Fibroblast of peridontal ligament (primary cell): ENCODE measurements around the gene CHST7.

Source experiments
- DNase-seq: peaks from one replicate; pipeline ENCODE4 v3.0.0-alpha.2; 2010; ENCODE audit errors: extremely low read depth

Gene CHST7

DNA sequence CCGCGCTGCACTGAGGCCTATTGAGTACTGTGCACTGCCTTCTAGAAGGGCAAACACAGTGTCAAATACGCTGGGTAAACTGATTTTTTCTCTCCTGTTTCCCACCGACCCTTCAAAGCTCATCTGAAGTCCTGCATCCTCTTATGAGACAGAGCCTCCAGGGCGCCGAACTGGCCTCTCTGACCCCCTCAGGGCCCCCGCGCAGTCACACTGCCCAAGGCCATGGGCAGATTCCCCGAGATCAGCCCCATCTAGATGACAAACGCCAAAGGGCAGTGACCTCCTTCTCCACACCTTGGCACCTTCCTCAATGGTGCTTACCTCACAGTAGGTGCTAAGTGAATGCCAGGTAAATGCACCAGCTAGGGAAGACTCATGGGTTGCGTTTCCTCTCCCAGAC is 34.4 kb downstream of the CHST7 start:
- no peak for DNase-seq

DNA sequence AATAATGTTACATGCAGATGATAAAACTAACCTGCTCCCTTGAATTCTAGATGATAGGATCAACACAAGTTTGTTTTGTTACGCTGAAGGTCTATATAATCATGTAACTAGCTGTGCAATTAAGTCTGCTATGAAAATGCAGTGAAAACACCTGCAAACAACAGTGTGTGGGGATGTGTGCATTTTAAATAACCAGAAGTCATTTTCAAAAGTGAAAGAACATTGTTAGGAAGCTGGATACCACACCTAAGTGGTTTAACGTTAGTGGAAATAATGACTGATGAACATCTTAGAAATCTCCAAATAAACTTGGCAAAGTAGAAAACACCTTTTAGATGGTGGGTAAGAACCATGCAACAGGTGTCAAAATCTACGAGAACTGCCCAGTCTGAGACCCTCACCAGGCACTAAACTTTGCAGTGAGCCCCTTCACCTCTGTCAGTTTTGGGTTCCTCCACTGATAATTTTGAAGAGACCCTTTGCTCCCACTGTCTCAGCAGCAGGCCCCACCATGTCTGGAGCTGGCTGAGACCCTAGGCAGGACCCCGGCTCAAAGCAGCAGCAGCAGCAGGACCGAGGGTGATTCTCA is 36.6 kb downstream of the CHST7 start:
- DNase-seq, result no peak

- DNase-seq, result no peak
Measured at GRCh38 chrX:46611658-46612362, 38.2 kb downstream of the CHST7 start.

- no peak for DNase-seq
Measured at GRCh38 chrX:46617906-46618305, 44.3 kb downstream of the CHST7 start.

GRCh38 chrX:46618947-46619346 is 45.4 kb downstream of the CHST7 start:
- no peak for DNase-seq

DNA sequence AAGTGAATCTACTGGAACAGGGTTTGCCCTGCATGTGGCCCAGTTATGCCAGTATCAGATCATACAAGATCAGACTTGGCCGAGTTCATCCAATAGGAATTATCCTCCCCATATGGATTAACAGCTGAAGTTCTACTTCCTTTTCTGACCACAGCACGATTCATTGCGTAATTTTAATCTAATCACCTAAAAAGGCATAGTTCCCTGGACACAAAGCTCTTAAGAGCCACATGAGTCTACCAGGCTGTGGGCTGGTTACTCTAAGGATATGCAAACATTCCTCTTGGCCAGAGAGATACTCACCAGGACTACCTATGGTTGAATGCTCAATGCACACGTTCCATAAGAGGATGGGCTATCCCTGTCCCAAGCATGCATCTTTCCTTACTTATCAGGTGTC is 46.9 kb downstream of the CHST7 start:
- DNase-seq, result no peak

GRCh38 chrX:46621572-46621971 is 48.0 kb downstream of the CHST7 start:
- DNase-seq, result no peak

DNA sequence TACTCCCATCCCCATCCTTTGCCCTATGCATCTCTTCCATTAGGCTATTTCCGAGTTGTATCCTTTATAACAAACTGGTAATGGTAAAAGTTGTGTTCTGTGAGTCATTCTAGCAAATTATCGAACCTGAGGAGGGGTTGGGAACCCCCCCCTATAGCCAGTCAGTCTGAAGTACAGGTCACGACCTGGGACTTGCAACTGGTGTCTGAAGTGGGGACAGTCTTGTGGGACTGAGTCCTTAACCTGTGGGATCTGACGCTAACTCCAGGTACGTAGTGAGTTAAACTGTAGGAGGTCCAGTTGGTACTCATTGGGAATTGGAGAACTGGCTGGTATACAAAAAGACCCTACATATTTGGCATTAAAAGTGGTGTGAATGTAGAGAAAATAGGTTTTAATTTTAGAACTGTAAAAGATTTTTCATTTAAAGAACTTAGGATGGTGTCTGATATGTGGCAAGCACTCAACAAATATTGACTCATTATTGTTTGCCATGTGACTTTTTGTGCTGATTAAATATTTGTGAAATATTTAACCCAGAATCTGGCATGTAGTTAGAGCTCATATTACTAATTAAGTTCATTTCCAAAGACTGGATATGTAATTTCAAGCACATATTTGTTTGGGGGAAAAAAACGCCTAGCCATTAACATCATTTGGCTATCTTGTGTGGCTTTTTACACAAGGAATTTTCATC is 50.7 kb downstream of the CHST7 start:
- no peak for DNase-seq

GRCh38 chrX:46626566-46626965 is 53.0 kb downstream of the CHST7 start:
- DNase-seq, result no peak

DNA sequence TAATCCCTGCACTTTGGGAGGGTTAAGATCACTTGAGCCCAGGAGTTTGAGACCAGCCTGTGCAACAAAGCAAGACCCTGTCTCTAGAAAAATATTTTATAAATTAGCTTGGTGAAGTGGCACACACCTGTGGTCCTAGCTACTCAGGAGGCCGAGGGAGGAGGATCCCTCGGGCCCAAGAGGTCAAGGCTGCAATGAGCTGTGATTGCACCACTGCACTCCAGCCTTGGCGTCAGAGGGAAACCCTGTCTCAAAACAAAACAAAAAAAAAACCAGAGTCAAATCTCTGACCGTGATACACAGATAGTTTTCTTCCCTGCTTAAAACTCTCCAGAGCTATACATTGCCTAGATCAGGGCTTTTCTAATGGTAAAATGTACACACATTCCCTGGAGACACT is 53.5 kb downstream of the CHST7 start:
- DNase-seq, result no peak

DNA sequence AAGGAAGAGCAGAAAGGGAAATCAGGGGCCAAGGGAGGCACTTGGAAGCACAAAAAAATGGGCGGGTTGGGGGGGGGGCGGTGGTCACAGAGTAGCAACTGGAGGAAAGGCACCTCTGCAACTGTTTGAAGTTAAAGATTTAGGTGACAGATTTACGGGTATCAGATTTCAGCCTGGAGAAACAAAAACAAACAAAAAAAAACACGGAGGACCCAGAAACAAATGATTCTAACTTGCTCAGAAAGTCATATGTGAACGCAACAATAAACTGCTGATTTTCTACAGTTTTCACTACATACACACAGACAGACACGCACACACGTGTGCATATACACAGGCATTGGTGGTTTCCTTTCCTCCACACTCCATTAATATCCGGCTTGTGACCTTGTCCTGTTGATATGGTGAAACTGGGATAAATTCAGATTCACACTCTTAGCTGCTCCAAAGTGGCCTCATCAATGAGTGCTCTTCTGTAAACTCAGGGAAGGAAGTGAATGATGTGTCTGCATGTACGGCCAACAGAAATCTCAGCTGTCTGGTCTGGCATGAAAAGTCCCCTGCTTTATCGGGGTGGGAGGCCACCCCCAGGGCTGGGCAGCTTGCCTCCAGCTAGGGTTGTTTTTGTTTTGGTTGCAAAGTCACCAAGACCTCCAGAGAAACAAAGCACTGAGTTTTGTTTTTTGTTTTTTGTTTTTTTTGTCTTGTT is 54.3 kb downstream of the CHST7 start:
- DNase-seq, result no peak

- peak; percentile 64 for DNase-seq
Measured at GRCh38 chrX:46628460-46629371, 55.2 kb downstream of the CHST7 start.

DNA sequence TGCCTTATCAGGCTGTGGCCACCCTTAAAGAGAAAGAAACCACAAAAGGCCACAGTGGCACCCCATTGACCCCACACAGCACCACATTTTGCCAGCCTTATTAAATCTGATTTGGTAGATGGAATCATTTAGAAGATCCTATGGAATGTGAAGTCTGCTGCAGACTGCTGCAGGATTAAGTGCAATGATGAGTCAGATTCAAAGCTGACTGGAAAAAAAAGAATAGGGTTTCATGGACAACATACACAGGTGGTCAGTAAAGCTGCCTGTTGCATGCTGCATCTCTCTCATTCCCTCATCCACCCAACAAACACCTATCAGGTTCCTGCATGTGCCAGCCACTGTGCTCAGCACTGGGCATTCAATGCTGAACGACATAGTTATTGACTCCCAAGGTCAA is 56.6 kb downstream of the CHST7 start:
- peak; percentile 42 for DNase-seq

DNA sequence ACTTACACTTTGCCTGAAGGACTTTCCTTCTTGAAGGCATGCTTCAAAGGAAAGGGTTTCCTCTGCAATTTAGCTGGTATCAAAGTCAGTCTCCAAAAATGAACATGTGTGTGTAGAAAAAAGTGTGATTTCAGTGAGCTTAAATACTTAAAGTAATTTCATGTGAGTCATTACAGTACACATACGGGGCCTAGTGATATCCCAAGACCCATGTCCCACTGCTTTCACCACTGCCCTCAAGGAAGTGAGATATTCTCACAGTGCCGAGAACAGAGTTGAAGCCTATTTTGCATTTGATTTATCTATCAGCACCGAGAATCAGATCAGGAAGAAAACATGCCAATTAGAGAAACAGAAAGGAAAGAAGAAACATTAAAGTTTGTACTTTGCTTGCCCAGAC is 61.0 kb downstream of the CHST7 start:
- DNase-seq, result peak; percentile 19

GRCh38 chrX:46635186-46635585 is 61.6 kb downstream of the CHST7 start:
- DNase-seq, result no peak

DNA sequence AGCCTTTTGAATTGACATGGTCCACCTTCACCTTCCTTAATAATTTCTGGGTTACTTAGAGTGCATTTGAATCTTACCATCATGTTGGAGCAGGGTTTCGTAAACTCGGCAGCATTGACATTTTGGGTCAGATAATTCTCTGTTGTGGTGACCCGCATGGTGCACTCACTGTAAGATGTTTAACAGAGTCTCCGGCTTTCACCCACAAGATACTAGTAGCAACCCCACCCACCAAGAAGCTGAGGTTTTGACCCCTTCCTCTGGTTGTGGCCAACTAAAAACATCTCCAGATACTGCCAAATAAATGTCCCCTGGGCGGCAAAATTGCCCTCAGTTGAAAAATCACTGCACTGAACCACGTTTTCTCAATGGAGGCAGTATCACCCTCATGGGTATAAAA is 62.7 kb downstream of the CHST7 start:
- no peak for DNase-seq

DNA sequence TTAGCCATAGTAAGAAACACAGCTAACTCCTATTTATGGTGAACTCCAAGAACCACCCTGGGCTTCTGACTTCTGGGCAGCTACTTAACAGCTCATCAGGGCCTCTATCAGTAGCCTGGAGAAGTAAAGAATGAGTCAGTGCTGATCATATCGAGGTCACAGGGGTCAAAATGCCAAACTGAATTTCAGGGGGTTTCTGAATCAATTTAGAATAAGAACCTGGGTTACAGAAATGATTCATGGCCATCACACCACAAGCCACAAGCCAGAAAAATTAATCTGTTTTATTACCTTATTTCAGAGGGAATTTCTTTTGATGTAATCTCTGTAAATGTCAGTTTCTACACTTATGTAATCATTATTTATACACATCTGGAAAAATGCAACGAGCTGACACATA is 64.4 kb downstream of the CHST7 start:
- peak; percentile 32 for DNase-seq

- DNase-seq, result peak; percentile 49
Measured at GRCh38 chrX:46642145-46642544, 68.6 kb downstream of the CHST7 start.

- no peak for DNase-seq
Measured at GRCh38 chrX:46643636-46644035, 70.1 kb downstream of the CHST7 start.

DNA sequence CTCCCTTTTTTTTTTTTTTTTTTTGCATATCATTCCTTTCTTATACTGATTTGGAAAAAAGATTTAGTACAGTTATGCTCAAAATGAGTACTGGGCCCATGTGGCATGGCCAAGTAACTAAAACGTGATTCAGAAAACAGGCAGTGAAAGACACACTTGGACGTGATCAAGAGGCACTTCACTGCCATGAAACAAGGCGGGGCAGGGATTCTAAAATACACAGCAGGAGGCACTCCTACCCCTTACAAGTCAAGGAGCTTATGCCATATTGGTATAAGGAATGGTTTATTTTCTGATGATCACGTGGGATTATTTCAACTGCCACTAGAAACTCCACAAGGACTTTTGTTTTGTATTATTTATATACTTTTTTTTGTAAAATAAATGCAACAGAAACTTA is 72.0 kb downstream of the CHST7 start:
- DNase-seq, result no peak

- DNase-seq, result peak; percentile 29
Measured at GRCh38 chrX:46647251-46647650, 73.7 kb downstream of the CHST7 start.
